ENCODE data around the gene CNGA2.

DNA sequence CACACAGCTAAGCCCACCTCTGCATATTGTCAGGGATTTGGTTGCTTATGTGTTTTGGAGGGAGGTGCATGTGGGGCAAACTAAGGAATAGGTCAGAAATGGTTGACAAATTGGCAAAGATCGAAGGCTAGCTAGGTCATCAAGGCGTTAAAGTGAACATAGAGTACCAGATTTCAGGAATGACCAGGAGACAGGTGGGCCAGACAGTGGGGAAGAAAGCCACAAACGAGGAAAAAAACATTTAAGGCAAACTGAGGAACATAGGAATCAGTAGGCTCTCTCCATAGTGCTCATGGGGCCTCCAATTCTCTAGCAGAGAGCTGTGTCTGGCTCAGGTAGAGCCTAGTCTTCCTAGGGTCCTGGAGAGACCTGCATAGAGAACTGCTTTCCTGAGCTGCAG, 57.4 kb downstream of the CNGA2 start:
- TF ChIP-seq, protein P1, sequence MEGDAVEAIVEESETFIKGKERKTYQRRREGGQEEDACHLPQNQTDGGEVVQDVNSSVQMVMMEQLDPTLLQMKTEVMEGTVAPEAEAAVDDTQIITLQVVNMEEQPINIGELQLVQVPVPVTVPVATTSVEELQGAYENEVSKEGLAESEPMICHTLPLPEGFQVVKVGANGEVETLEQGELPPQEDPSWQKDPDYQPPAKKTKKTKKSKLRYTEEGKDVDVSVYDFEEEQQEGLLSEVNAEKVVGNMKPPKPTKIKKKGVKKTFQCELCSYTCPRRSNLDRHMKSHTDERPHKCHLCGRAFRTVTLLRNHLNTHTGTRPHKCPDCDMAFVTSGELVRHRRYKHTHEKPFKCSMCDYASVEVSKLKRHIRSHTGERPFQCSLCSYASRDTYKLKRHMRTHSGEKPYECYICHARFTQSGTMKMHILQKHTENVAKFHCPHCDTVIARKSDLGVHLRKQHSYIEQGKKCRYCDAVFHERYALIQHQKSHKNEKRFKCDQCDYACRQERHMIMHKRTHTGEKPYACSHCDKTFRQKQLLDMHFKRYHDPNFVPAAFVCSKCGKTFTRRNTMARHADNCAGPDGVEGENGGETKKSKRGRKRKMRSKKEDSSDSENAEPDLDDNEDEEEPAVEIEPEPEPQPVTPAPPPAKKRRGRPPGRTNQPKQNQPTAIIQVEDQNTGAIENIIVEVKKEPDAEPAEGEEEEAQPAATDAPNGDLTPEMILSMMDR (IDR thresholded peaks at IDR 0.05; ENCODE audit: insufficient read depth, low read depth, low read length) = no peak
- TF ChIP-seq EZH2 (IDR thresholded peaks at IDR 0.05; ENCODE audit: insufficient read depth, low read length) = no peak

Measured in astrocyte (in vitro differentiated cells and primary cell).